GM10266 (cell line): ENCODE data around the gene GPHA2.

Experiments
- DNase-seq: peaks from one replicate; pipeline ENCODE4 v3.0.0; 2012; ENCODE audit errors: extremely low spot score
- CTCF ChIP-seq: IDR thresholded peaks from 2 replicates; pipeline ENCODE4 v1.5.1; 2012; ENCODE audit warnings: mild to moderate bottlenecking, low read depth; ENCODE audit not compliant: control insufficient read depth, insufficient read depth; ENCODE audit errors: missing control alignments

The GPHA2 gene

GRCh38 chr11:64910451-64911093 lies 25.1 kb downstream of the GPHA2 start:
- TF ChIP-seq CTCF: no peak
- DNase-seq: no peak

- DNase-seq: no peak
- no peak for TF ChIP-seq CTCF
These were observed 25.9 kb downstream of the GPHA2 start for GRCh38 chr11:64909653-64910343.

GRCh38 chr11:64908766-64909165 lies 26.9 kb downstream of the GPHA2 start:
- TF ChIP-seq CTCF: no peak
- no peak for DNase-seq

- no peak for TF ChIP-seq CTCF
These were observed 29.4 kb downstream of the GPHA2 start for GRCh38 chr11:64906314-64906635.

GRCh38 chr11:64905516-64906313 lies 30.0 kb downstream of the GPHA2 start:
- DNase-seq: no peak
- no peak for TF ChIP-seq CTCF

More at GRCh38 chr11:64906314-64906635, 29.4 kb downstream of the GPHA2 start:
- DNase-seq: no peak

GRCh38 chr11:64903291-64903833 lies 32.3 kb downstream of the GPHA2 start:
- TF ChIP-seq CTCF: no peak
- no peak for DNase-seq
